IMR-90 (cell line): ENCODE measurements around the gene AHCYL1.

Experiments used
- BHLHE40 ChIP-seq: fragments of 150-350 bp; IDR thresholded peaks from 2 replicates; pipeline ENCODE4 v1.6.1; 2016; ENCODE audit warnings: mild to moderate bottlenecking, low read depth, low read length
- MAFK ChIP-seq: IDR thresholded peaks from 2 replicates; pipeline ENCODE4 v1.6.1; 2012; ENCODE audit warnings: low read depth, low read length, improper control_type of control experiment
- MAZ ChIP-seq: IDR thresholded peaks from 2 replicates; pipeline ENCODE4 v1.6.1; 2012; ENCODE audit warnings: low read depth, mild to moderate bottlenecking, low read length, improper control_type of control experiment, moderate library complexity, borderline replicate concordance
- POLR2A ChIP-seq: IDR thresholded peaks from 2 replicates; pipeline ENCODE4 v1.6.1; 2012; ENCODE audit warnings: mild to moderate bottlenecking, low read depth, low read length
- RAD21 ChIP-seq: IDR thresholded peaks from 2 replicates; pipeline ENCODE4 v1.6.1; 2012; ENCODE audit warnings: low read length, improper control_type of control experiment
- RFX5 ChIP-seq: IDR thresholded peaks from 2 replicates; pipeline ENCODE4 v1.8.0; 2012; ENCODE audit warnings: low read depth, mild to moderate bottlenecking, low read length, moderate library complexity
- TF ChIP-seq, protein P1 (sequence below): conservative IDR thresholded peaks from 2 replicates; pipeline ENCODE4 v1.5.1; 2012; ENCODE audit warnings: mild to moderate bottlenecking, low read depth, low read length, improper control_type of control experiment
- TF ChIP-seq, protein P2 (sequence below): fragments of 150-350 bp; IDR thresholded peaks from 2 replicates; pipeline ENCODE4 v1.6.1; 2017; ENCODE audit warnings: mild to moderate bottlenecking, antibody characterized with exemption, low read length, low read depth

DNA sequence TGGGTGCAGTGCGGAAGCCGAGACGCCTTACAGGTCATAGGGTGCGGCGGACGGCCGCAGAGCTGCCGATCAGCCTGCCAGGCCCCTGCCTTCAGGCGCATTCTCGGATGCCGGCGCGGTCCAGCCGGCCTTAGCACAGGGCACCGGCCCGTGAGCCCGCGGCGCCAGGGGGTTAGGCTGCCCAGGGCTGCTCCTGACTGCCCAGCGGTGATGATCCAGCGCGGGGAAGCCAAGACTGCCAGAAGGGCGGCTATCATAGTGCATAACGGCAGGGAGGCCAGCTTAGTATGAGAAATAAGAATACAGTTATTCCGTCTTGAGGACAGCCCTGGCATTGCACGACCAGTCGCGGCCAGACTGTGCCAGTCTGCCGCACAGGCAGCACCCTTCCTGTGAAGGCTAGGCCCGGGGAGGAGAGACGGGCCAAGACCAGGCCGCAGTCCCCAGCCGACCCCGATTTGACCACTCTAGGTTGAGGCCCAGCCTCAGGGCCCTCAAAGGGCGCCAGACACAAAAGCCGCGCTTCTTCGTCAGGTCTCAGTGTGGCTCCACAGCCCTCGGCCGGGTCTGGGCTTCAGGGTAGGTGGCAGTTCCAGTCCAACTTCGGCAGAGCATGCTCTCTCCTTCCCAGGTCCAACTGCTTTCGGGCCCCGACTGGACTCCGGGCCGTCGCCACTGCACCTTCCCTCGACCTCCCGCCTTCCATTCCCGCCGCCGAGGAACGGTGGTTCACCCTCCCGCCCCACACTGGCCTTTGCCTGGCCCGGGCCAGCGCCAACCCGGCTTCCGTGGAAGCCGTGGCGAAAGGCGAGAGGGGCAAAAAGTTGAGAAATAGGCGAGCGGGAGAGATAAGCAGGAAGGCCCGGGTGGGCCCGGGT, 85.1 kb downstream of the AHCYL1 start:
- TF ChIP-seq RAD21 (no peak), POLR2A (no peak), MAZ (no peak), MAFK (no peak), RFX5 (no peak), BHLHE40 (no peak)
- TF ChIP-seq, protein P1, sequence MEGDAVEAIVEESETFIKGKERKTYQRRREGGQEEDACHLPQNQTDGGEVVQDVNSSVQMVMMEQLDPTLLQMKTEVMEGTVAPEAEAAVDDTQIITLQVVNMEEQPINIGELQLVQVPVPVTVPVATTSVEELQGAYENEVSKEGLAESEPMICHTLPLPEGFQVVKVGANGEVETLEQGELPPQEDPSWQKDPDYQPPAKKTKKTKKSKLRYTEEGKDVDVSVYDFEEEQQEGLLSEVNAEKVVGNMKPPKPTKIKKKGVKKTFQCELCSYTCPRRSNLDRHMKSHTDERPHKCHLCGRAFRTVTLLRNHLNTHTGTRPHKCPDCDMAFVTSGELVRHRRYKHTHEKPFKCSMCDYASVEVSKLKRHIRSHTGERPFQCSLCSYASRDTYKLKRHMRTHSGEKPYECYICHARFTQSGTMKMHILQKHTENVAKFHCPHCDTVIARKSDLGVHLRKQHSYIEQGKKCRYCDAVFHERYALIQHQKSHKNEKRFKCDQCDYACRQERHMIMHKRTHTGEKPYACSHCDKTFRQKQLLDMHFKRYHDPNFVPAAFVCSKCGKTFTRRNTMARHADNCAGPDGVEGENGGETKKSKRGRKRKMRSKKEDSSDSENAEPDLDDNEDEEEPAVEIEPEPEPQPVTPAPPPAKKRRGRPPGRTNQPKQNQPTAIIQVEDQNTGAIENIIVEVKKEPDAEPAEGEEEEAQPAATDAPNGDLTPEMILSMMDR: no peak
- TF ChIP-seq, protein P2, sequence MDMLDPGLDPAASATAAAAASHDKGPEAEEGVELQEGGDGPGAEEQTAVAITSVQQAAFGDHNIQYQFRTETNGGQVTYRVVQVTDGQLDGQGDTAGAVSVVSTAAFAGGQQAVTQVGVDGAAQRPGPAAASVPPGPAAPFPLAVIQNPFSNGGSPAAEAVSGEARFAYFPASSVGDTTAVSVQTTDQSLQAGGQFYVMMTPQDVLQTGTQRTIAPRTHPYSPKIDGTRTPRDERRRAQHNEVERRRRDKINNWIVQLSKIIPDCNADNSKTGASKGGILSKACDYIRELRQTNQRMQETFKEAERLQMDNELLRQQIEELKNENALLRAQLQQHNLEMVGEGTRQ: no peak
